ENCODE results near the gene FYB2. TPM values are rescaled to one million over a fixed set of nuclear protein-coding genes. Genes with fewer than 3 reads are reported as not detected.

FYB2 gene
- total RNA-seq, 1 donor from 2014 or later, result 1.3 TPM

DNA sequence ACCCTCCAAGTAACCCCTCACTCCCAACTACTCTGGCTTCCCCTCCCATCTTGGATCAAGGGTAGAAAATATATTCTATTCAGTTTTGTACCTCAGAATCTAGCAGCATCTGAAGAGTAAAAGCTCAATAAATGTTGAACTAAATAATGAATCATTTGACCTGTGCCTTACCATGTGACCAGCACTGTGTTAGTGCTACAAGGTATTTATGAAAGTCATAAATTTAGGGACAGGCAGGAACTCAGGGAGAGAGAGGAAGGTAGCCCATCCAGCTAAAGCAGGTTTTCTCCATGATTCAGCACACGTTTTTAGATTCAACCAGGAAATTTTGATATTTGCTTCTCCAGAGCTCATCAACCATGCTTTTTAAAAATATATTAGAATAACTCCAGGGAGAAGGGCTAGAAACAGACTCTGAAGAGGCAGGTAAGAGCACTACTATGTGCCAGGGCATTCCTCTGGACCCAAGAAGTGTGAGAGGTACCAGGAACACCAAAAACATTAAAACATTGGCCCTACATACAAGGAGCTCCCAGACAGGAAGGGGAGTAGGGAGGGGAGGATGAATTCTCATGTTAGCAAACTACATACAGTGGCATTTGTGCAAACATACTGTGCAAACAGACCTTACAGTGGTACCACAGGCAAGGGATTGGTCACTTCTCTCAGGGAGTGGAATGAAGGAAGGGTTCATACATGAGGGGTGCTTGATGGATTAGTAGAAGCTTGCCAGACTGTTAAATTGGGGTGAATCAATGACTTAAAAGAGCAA lies 64.3 kb downstream of the FYB2 start:
- no peak overlapping the region for H3K4me3 Mint-ChIP-seq
- H3K36me3 Mint-ChIP-seq, result no peaks in the 10 kb centered on the region
- no peak overlapping the region for H3K27ac Mint-ChIP-seq
- H3K9me3 Mint-ChIP-seq, result no peaks in the 10 kb centered on the region
- TF ChIP-seq, protein P1, sequence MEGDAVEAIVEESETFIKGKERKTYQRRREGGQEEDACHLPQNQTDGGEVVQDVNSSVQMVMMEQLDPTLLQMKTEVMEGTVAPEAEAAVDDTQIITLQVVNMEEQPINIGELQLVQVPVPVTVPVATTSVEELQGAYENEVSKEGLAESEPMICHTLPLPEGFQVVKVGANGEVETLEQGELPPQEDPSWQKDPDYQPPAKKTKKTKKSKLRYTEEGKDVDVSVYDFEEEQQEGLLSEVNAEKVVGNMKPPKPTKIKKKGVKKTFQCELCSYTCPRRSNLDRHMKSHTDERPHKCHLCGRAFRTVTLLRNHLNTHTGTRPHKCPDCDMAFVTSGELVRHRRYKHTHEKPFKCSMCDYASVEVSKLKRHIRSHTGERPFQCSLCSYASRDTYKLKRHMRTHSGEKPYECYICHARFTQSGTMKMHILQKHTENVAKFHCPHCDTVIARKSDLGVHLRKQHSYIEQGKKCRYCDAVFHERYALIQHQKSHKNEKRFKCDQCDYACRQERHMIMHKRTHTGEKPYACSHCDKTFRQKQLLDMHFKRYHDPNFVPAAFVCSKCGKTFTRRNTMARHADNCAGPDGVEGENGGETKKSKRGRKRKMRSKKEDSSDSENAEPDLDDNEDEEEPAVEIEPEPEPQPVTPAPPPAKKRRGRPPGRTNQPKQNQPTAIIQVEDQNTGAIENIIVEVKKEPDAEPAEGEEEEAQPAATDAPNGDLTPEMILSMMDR (conservative IDR thresholded peaks at IDR 0.05), result no peak
- no peak for DNase-seq (ENCODE audit: extremely low spot score, unreplicated experiment)
- H3K27me3 Mint-ChIP-seq, result peaks cover 4% of the 10 kb centered on the region
- H3K4me1 Mint-ChIP-seq (ENCODE audit: unreplicated experiment), result no peaks in the 10 kb centered on the region

DNA sequence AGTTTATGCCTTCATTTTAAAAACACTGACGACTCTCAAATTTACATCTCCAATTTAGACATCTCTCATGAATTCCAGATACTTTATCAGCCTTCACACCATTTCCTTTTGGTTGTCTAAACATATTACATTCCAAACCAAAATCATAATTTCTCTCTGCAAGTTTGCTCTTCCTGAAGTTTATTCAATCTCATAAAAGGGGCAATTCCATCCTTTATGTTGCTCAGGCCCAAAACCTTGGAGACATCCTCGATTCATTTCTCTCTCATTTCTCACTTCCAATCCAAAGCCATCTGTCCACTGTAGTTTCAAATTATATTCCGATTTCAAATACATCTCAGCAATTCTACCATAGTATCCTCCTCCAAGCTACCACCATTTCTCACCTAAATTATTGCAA lies 74.0 kb downstream of the FYB2 start:
- H3K27me3 Mint-ChIP-seq, result peaks cover 7% of the 10 kb centered on the region
- no peak for DNase-seq (ENCODE audit: extremely low spot score, unreplicated experiment)
- TF ChIP-seq, protein P1 (conservative IDR thresholded peaks at IDR 0.05), result no peak
- no peaks in the 10 kb centered on the region for H3K9me3 Mint-ChIP-seq
- no peaks in the 10 kb centered on the region for H3K36me3 Mint-ChIP-seq
- H3K4me1 Mint-ChIP-seq (ENCODE audit: unreplicated experiment), result no peaks in the 10 kb centered on the region
- no peak overlapping the region for H3K4me3 Mint-ChIP-seq
- no peak overlapping the region for H3K27ac Mint-ChIP-seq

DNA sequence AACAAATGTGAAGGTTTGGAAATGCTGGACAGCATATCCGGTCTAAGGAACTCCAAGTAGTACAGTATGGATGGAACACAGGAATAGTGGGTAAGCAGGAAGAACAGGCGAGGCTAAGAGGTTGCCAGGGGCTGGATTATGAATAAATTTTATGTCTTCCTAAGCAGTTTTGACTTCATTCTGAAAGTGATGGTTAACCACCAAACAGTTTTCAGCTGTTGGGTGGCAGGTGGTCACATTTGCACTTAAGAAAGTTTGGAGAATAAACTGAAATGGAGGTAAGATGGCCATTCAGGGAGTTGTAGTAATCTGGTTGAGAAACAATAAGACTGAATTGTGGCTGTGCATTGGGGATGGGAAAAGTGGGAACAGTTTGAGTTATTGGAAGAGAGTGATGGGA lies 90.2 kb downstream of the FYB2 start:
- TF ChIP-seq, protein P1 (conservative IDR thresholded peaks at IDR 0.05), result no peak
- no peaks in the 10 kb centered on the region for H3K9me3 Mint-ChIP-seq
- no peak for DNase-seq (ENCODE audit: extremely low spot score, unreplicated experiment)
- H3K4me1 Mint-ChIP-seq (ENCODE audit: unreplicated experiment), result no peaks in the 10 kb centered on the region
- no peak overlapping the region for H3K27ac Mint-ChIP-seq
- peaks cover 28% of the 10 kb centered on the region for H3K27me3 Mint-ChIP-seq
- no peaks in the 10 kb centered on the region for H3K36me3 Mint-ChIP-seq
- no peak overlapping the region for H3K4me3 Mint-ChIP-seq

DNA sequence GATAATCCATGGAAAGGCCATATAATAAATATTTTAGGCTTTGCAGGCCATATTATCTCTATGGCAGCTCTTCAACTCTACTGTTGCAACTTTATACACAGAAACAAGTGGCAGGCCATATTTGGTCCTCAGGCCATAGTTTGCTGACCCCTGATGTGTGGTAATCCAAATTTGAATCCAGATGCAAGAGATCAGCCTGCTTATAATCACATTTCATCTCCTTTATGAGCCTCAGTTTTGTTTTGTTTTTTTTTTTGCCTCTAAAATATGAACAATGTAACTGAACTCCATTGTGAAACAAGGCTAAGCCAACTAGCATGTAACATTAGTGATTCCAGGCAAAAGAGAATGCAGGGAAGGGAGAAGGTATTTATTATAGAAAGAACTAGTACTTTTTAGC lies 92.5 kb downstream of the FYB2 start:
- no peaks in the 10 kb centered on the region for H3K9me3 Mint-ChIP-seq
- DNase-seq (ENCODE audit: extremely low spot score, unreplicated experiment), result no peak
- H3K27me3 Mint-ChIP-seq, result peaks cover 16% of the 10 kb centered on the region
- H3K4me1 Mint-ChIP-seq (ENCODE audit: unreplicated experiment), result no peaks in the 10 kb centered on the region
- TF ChIP-seq, protein P1 (conservative IDR thresholded peaks at IDR 0.05), result no peak
- no peaks in the 10 kb centered on the region for H3K36me3 Mint-ChIP-seq
- no peak overlapping the region for H3K27ac Mint-ChIP-seq
- no peak overlapping the region for H3K4me3 Mint-ChIP-seq

DNA sequence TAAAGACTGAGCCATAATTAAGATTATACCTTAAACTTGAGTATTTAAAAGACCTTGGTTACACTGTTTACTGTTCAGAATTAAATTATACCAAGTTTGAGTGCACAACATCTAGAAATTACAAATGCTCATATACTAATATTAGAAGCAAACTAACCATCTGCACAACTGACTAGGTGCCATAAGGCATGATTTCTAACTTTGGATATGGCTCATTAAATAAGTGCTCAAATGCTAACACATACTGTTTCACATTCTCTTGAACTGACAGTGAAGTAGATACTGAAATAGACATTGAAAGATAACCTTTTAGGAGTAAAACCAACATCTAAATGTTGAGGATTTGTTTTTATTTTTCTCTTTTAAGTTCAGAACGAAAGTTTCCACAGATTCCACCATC lies 100.0 kb downstream of the FYB2 start:
- Mint-ChIP-seq H3K4me3 (no peak overlapping the region), H3K9me3 (no peaks in the 10 kb centered on the region), H3K36me3 (no peaks in the 10 kb centered on the region), H3K27ac (no peak overlapping the region), H3K4me1 (ENCODE audit: unreplicated experiment) (no peaks in the 10 kb centered on the region), H3K27me3 (no peaks in the 10 kb centered on the region)
- DNase-seq (ENCODE audit: extremely low spot score, unreplicated experiment), result no peak
- TF ChIP-seq, protein P1 (conservative IDR thresholded peaks at IDR 0.05), result no peak

Measured in type B pancreatic cell (in vitro differentiated cells).